Neural cell (in vitro differentiated cells): ENCODE measurements around the gene PAX2.

Source experiments
- CTCF ChIP-seq: fragments of 450-650 bp; IDR thresholded peaks from 2 replicates; pipeline ENCODE4 v1.5.1; 2014; ENCODE audit warnings: antibody characterized with exemption, mild to moderate bottlenecking, moderate library complexity; ENCODE audit not compliant: poor library complexity, severe bottlenecking
- EP300 ChIP-seq: fragments of 450-650 bp; conservative IDR thresholded peaks from 2 replicates; pipeline ENCODE4 v1.6.1; 2014; ENCODE audit warnings: antibody characterized with exemption, mild to moderate bottlenecking, moderate library complexity; ENCODE audit not compliant: poor library complexity, severe bottlenecking
- EZH2 ChIP-seq: fragments of 200-600, 300-800 bp; shearing (Covaris generic), sonication (generic); IDR thresholded peaks from 2 replicates; pipeline ENCODE4 v1.6.1; 2014; ENCODE audit warnings: antibody characterized with exemption, low read length, borderline replicate concordance, mild to moderate bottlenecking; ENCODE audit not compliant: insufficient read depth, poor library complexity, severe bottlenecking
- MXI1 ChIP-seq: fragments of 450-650 bp; conservative IDR thresholded peaks from 2 replicates; pipeline ENCODE4 v1.6.1; 2014; ENCODE audit warnings: antibody characterized with exemption, mild to moderate bottlenecking; ENCODE audit not compliant: poor library complexity, severe bottlenecking
- POLR2AphosphoS5 ChIP-seq: IDR thresholded peaks from 2 replicates; pipeline ENCODE4 v1.6.1; 2012
- RAD21 ChIP-seq: fragments of 450-650 bp; conservative IDR thresholded peaks from 2 replicates; pipeline ENCODE4 v1.6.1; 2014; ENCODE audit warnings: antibody characterized with exemption, mild to moderate bottlenecking, moderate library complexity
- SMC3 ChIP-seq: fragments of 450-650 bp; conservative IDR thresholded peaks from 2 replicates; pipeline ENCODE4 v1.6.1; 2014; ENCODE audit warnings: antibody characterized with exemption, mild to moderate bottlenecking, moderate library complexity; ENCODE audit not compliant: poor library complexity
- TAF1 ChIP-seq: IDR thresholded peaks from 2 replicates; pipeline ENCODE4 v1.6.1; 2012; ENCODE audit warnings: low read depth
- TF ChIP-seq, protein P1 (sequence below): IDR thresholded peaks from 2 replicates; pipeline ENCODE4 v1.6.1; 2012; ENCODE audit warnings: borderline replicate concordance

DNA sequence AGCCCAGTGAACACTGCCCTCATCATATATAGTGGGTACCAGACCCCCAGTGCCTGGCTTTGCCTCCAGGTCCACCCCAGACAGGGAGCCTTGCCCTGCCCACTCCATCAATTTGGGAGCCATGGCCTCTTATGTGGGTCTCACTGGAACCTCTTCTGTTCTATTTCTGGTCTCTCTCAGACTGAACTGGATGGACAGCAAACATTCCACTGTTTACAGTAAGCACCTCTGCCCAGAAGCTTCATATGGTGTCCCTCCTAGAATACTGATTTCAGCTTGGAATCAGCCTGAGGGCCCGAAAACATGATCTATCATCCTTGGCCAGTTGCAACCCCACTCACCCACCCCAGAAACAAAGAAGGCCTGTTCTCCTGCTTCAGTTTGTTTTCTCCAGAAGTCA lies 86.4 kb downstream of the PAX2 start:
- TF ChIP-seq POLR2AphosphoS5 = no peak
- TF ChIP-seq CTCF = no peak
- no peak for TF ChIP-seq SMC3
- TF ChIP-seq EP300 = no peak
- TF ChIP-seq MXI1 = no peak
- no peak for TF ChIP-seq EZH2
- TF ChIP-seq TAF1 = no peak
- TF ChIP-seq RAD21 = no peak
- TF ChIP-seq, protein P1, sequence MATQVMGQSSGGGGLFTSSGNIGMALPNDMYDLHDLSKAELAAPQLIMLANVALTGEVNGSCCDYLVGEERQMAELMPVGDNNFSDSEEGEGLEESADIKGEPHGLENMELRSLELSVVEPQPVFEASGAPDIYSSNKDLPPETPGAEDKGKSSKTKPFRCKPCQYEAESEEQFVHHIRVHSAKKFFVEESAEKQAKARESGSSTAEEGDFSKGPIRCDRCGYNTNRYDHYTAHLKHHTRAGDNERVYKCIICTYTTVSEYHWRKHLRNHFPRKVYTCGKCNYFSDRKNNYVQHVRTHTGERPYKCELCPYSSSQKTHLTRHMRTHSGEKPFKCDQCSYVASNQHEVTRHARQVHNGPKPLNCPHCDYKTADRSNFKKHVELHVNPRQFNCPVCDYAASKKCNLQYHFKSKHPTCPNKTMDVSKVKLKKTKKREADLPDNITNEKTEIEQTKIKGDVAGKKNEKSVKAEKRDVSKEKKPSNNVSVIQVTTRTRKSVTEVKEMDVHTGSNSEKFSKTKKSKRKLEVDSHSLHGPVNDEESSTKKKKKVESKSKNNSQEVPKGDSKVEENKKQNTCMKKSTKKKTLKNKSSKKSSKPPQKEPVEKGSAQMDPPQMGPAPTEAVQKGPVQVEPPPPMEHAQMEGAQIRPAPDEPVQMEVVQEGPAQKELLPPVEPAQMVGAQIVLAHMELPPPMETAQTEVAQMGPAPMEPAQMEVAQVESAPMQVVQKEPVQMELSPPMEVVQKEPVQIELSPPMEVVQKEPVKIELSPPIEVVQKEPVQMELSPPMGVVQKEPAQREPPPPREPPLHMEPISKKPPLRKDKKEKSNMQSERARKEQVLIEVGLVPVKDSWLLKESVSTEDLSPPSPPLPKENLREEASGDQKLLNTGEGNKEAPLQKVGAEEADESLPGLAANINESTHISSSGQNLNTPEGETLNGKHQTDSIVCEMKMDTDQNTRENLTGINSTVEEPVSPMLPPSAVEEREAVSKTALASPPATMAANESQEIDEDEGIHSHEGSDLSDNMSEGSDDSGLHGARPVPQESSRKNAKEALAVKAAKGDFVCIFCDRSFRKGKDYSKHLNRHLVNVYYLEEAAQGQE = no peak
